Osteoblast (primary cell): ENCODE measurements around the gene TRAPPC13. TPM values are rescaled to one million over a fixed set of nuclear protein-coding genes. Genes with fewer than 3 reads are reported as not detected.

Experiments used
- DNase-seq: peaks from one replicate; pipeline ENCODE4 v3.0.0; 2011; ENCODE audit warnings: low spot score, mixed read lengths; ENCODE audit not compliant: insufficient read length; ENCODE audit errors: missing footprints
- H2AFZ ChIP-seq: 2 replicates; pipeline ENCODE4 v1.6.0; 2011; ENCODE audit warnings: mild to moderate bottlenecking, low read length
- H3K27ac ChIP-seq: 2 replicates; pipeline ENCODE4 v1.5.1; 2011; ENCODE audit warnings: mild to moderate bottlenecking, low read depth, low read length, moderate library complexity
- H3K27me3 ChIP-seq: 2 replicates; pipeline ENCODE4 v1.6.0; 2012; ENCODE audit warnings: mild to moderate bottlenecking, control low read depth, inconsistent platforms, low read length, moderate library complexity; ENCODE audit not compliant: insufficient read depth
- H3K36me3 ChIP-seq: 2 replicates; pipeline ENCODE4 v1.5.1; 2011; ENCODE audit warnings: mild to moderate bottlenecking, low read length, control low read depth, moderate library complexity; ENCODE audit not compliant: insufficient read depth
- H3K4me1 ChIP-seq: 2 replicates; pipeline ENCODE4 v1.5.1; 2011; ENCODE audit warnings: mild to moderate bottlenecking, low read length, control low read depth, moderate library complexity; ENCODE audit not compliant: insufficient read depth
- H3K4me2 ChIP-seq: 2 replicates; pipeline ENCODE4 v1.6.0; 2011; ENCODE audit warnings: mild to moderate bottlenecking, low read length; ENCODE audit not compliant: insufficient read depth
- H3K4me3 ChIP-seq: fragments of 200-600 bp; sonication (generic); 3 replicates; pipeline ENCODE4 v1.5.1; 2012; ENCODE audit warnings: mild to moderate bottlenecking, low read length, inconsistent platforms; ENCODE audit not compliant: insufficient read depth
- H3K79me2 ChIP-seq: 2 replicates; pipeline ENCODE4 v1.6.0; 2012; ENCODE audit warnings: mild to moderate bottlenecking, low read length, control low read depth, inconsistent platforms; ENCODE audit not compliant: insufficient read depth
- H3K9me3 ChIP-seq: 2 replicates; pipeline ENCODE4 v1.5.1; 2011; ENCODE audit warnings: low read depth, low read length, control low read depth
- H4K20me1 ChIP-seq: 2 replicates; pipeline ENCODE4 v1.6.0; 2012; ENCODE audit warnings: mild to moderate bottlenecking, low read length, control low read depth; ENCODE audit not compliant: insufficient read depth
- small RNA-seq: library from RNA; depleted of rRNA; stranded (forward); fragments of <200 nt; gene quantifications from one replicate; pipeline ENCODE3, GENCODE V24; 2012
- total RNA-seq: library from RNA; depleted of rRNA; stranded (reverse); fragments of >200 nt; gene quantifications from 2 replicates; pipeline ENCODE4 v1.2.3, GENCODE V29; 2012
- TF ChIP-seq, protein P1 (sequence below): IDR thresholded peaks from 2 replicates; pipeline ENCODE4 v1.5.1; 2011; ENCODE audit warnings: mild to moderate bottlenecking, low read depth, low read length, moderate library complexity; ENCODE audit errors: extremely low read depth

Gene TRAPPC13
- total RNA-seq, 1 donor, result 26.1 TPM

DNA sequence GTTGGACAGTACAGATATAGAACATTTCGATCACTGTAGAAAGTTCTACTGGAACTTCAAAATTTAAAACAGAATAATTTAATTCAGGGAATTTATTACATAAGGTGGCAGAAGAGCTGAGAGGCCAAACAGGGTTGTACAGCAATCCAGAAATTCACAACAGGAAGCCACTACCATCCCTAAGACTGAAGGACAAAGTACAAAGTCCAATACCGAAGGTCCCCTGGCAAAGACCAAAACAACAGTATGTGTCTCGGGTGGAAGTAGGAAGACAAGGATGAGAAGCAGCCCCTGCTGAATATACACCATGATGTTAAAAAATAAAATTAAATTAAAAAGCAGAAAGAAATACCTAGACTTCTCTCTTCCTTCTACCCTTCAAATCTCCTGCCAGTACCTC, 77.2 kb downstream of the TRAPPC13 start:
- TF ChIP-seq, protein P1, sequence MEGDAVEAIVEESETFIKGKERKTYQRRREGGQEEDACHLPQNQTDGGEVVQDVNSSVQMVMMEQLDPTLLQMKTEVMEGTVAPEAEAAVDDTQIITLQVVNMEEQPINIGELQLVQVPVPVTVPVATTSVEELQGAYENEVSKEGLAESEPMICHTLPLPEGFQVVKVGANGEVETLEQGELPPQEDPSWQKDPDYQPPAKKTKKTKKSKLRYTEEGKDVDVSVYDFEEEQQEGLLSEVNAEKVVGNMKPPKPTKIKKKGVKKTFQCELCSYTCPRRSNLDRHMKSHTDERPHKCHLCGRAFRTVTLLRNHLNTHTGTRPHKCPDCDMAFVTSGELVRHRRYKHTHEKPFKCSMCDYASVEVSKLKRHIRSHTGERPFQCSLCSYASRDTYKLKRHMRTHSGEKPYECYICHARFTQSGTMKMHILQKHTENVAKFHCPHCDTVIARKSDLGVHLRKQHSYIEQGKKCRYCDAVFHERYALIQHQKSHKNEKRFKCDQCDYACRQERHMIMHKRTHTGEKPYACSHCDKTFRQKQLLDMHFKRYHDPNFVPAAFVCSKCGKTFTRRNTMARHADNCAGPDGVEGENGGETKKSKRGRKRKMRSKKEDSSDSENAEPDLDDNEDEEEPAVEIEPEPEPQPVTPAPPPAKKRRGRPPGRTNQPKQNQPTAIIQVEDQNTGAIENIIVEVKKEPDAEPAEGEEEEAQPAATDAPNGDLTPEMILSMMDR, result no peak
- H3K27ac ChIP-seq, result no peak overlapping the region

DNA sequence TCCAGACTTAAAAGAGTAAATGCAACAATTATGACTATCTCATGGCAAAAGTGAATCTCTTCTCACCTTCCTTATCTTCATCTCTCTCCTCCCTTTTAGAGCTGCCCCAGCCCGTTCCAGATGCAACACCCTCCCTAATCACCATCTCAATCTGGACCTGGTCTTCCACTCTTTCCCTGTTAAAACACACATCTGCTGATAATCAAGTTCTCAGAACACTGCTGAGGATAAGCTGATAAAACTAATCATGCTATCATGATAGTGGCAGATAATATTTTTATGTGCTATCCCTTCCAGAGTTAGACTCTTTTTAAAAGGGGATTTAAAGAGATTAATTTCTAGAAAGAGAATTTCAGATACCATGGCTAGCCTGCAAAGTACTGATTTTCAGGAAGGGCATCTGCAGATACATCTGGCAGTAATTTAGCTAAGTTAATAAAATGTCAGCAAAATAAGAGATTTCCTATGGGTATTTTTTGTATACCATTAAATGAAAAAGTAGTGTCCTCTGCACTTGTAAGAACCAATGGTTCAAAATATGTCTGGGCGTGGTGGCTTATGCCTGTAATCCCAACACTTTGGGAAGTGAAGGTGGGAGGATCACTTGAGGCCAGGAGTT, 79.9 kb downstream of the TRAPPC13 start:
- no peaks in the 10 kb centered on the region for H3K79me2 ChIP-seq
- no peaks in the 10 kb centered on the region for H4K20me1 ChIP-seq
- H3K4me1 ChIP-seq, result no peaks in the 10 kb centered on the region
- no peaks in the 10 kb centered on the region for H3K9me3 ChIP-seq
- no peak overlapping the region for H3K4me2 ChIP-seq
- no peak overlapping the region for H3K27ac ChIP-seq
- H2AFZ ChIP-seq, result no peak overlapping the region
- H3K36me3 ChIP-seq, result peaks cover 21% of the 10 kb centered on the region
- H3K4me3 ChIP-seq, result no peak overlapping the region
- H3K27me3 ChIP-seq, result no peaks in the 10 kb centered on the region
- TF ChIP-seq, protein P1, result no peak
- no peak for DNase-seq

More for the DNA sequence above, 77.2 kb downstream of the TRAPPC13 start:
- DNase-seq, result no peak
- Histone ChIP-seq H3K9me3 (no peaks in the 10 kb centered on the region), H3K4me2 (no peak overlapping the region), H3K4me3 (no peak overlapping the region), H3K4me1 (peaks cover 6% of the 10 kb centered on the region), H2AFZ (no peak overlapping the region), H4K20me1 (no peaks in the 10 kb centered on the region), H3K27me3 (no peaks in the 10 kb centered on the region), H3K36me3 (peaks cover 14% of the 10 kb centered on the region), H3K79me2 (no peaks in the 10 kb centered on the region)

DNA sequence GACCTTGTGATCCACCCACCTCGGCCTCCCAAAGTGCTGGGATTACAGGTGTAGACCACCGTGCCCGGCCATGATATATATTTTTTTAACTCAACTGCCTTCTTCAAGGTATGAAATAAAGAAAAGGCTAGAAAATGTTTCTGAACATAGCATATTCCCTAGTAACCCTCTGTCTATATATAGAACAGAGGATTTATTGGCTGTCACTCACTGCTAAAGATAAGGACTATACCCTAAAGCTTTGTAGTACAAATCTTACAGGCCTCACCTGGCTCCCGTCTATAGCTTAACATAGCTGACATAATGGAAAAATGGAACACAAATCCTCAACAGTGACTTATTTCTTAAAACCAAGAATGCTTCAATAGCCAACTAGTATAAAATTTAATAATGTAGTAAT, 82.8 kb downstream of the TRAPPC13 start:
- Histone ChIP-seq H3K27ac (no peak overlapping the region), H3K4me1 (no peaks in the 10 kb centered on the region), H3K79me2 (no peaks in the 10 kb centered on the region), H3K27me3 (no peaks in the 10 kb centered on the region), H4K20me1 (no peaks in the 10 kb centered on the region), H3K36me3 (peaks cover 36% of the 10 kb centered on the region), H3K4me2 (no peak overlapping the region), H3K9me3 (no peaks in the 10 kb centered on the region), H2AFZ (no peak overlapping the region), H3K4me3 (no peak overlapping the region)
- DNase-seq, result no peak
- TF ChIP-seq, protein P1, result no peak

DNA sequence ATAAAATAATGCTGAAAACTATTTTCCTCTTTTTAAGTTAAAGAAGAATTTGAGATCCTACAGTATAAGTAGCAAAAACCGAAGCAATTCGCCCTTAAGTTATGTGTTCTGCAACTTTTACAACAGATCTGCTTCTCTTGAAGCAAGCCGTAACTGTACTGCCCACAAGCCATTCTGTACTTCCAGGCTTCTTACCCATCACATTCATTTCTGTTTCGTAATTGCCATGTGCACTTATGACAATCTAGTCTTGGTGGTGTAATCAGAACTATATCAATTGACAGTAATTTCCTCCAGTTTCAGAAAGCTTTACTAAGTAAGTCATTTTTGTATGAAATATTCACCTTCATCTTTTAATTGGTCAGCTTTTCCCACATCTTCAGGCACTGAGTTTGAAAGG, 83.3 kb downstream of the TRAPPC13 start:
- peaks cover 36% of the 10 kb centered on the region for H3K36me3 ChIP-seq
- H3K4me2 ChIP-seq, result no peak overlapping the region
- no peak for DNase-seq
- H2AFZ ChIP-seq, result no peak overlapping the region
- TF ChIP-seq, protein P1, result no peak
- H3K27ac ChIP-seq, result no peak overlapping the region
- no peaks in the 10 kb centered on the region for H3K9me3 ChIP-seq
- no peak overlapping the region for H3K4me3 ChIP-seq
- H3K27me3 ChIP-seq, result no peaks in the 10 kb centered on the region
- no peaks in the 10 kb centered on the region for H3K79me2 ChIP-seq
- no peaks in the 10 kb centered on the region for H4K20me1 ChIP-seq
- no peaks in the 10 kb centered on the region for H3K4me1 ChIP-seq

Small RNA genes lying within 50 kb of the gene (small RNA-seq; reads per million reads assigned to genes)
- not detected for gene RNU6-540P

Other genes starting within 250 kb of the TRAPPC13 start
- gene ADAMTS6, start 143.1 kb upstream of the TRAPPC13 start, total RNA-seq, result 135 and 150 TPM in 2 replicates
- 8.5 and 11.9 TPM in 2 replicates for gene CENPK, start 61.9 kb upstream of the TRAPPC13 start, total RNA-seq
- gene PPWD1, start 61.7 kb upstream of the TRAPPC13 start, total RNA-seq, result 35.8 and 40.1 TPM in 2 replicates
- 30.4 and 32.1 TPM in 2 replicates for gene TRIM23, start 694 bp upstream of the TRAPPC13 start, total RNA-seq
- 4.3 and 4.4 TPM in 2 replicates for gene SHLD3, start within 50 bp of the TRAPPC13 start, total RNA-seq
- 20.6 and 21.4 TPM in 2 replicates for gene SGTB, start 97.1 kb downstream of the TRAPPC13 start, total RNA-seq
- gene NLN, start 97.2 kb downstream of the TRAPPC13 start, total RNA-seq, result 32.4 and 35.5 TPM in 2 replicates